Measurements from ENCODE around the gene C10orf95.

- TF ChIP-seq, protein P1, sequence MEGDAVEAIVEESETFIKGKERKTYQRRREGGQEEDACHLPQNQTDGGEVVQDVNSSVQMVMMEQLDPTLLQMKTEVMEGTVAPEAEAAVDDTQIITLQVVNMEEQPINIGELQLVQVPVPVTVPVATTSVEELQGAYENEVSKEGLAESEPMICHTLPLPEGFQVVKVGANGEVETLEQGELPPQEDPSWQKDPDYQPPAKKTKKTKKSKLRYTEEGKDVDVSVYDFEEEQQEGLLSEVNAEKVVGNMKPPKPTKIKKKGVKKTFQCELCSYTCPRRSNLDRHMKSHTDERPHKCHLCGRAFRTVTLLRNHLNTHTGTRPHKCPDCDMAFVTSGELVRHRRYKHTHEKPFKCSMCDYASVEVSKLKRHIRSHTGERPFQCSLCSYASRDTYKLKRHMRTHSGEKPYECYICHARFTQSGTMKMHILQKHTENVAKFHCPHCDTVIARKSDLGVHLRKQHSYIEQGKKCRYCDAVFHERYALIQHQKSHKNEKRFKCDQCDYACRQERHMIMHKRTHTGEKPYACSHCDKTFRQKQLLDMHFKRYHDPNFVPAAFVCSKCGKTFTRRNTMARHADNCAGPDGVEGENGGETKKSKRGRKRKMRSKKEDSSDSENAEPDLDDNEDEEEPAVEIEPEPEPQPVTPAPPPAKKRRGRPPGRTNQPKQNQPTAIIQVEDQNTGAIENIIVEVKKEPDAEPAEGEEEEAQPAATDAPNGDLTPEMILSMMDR (IDR thresholded peaks at IDR 0.05 in 8 of 11, conservative IDR thresholded peaks at IDR 0.05 in 3 of 11), result no peak
- TF ChIP-seq POLR2A (IDR thresholded peaks at IDR 0.05), result no peak
These were observed 31.1 kb downstream of the C10orf95 start for GRCh38 chr10:102420181-102420713.

Measured in spleen (tissue), 7 donors.